Measurements from ENCODE around the gene STXBP3.
"Not testable (repeated sequence)": the region's sequence is repeated elsewhere in the genome, so short reads cannot be mapped to it uniquely, and the experiment has no call there.

Gene STXBP3, protein sequence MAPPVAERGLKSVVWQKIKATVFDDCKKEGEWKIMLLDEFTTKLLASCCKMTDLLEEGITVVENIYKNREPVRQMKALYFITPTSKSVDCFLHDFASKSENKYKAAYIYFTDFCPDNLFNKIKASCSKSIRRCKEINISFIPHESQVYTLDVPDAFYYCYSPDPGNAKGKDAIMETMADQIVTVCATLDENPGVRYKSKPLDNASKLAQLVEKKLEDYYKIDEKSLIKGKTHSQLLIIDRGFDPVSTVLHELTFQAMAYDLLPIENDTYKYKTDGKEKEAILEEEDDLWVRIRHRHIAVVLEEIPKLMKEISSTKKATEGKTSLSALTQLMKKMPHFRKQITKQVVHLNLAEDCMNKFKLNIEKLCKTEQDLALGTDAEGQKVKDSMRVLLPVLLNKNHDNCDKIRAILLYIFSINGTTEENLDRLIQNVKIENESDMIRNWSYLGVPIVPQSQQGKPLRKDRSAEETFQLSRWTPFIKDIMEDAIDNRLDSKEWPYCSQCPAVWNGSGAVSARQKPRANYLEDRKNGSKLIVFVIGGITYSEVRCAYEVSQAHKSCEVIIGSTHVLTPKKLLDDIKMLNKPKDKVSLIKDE

DNA sequence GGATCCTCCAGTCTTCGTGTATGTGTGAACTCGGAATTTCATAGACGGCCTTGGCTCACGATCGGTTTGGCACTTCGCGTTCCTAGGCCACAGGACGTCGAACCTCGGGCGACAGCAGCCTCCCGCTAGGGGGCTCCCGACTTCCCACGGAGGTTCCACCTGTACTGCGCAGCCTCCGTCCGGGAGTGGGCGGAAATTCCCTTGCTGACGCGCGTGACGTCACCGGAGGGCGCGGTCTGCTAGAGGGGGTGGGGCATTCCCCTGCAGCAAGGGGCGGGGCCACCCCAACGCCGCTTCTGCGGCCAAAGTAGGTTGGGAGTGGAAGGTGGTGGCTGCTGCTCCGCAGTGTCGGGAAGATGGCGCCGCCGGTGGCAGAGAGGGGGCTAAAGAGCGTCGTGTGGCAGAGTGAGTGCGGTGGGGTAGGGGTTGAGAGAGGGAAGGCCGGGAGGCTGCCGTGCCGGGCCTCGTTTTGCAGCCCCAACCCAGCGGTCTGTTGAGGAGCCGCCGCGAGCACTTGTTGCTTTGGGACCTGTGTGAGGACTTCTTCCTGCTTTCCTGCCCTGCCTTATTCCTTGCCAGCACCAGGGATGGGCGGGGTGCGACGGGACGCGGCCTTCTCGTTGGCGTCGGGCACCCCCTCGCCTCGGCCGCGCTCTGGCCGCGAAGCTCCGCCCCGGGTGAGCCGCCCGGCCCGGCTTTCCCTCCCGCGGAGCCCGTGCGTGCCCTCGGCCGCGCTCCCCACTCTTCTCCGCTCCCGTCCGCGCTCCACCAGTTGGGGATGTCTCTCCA lies at the start of gene STXBP3:
Gene STXBP3 (plus strand): TSS at position 293 of the 789 bp plus-strand sequence. CDS start 64 bp downstream, at position 357.
- ChIA-PET POLR2A (no interaction called here), CTCF (interaction anchor here (0.6 to 2.5 kb wide), 4 partner anchors 8 to 49 kb away, joined by 3 to 12 read pairs (median 4); no protein-coding TSS in a partner anchor)
- TF ChIP-seq, protein P1, sequence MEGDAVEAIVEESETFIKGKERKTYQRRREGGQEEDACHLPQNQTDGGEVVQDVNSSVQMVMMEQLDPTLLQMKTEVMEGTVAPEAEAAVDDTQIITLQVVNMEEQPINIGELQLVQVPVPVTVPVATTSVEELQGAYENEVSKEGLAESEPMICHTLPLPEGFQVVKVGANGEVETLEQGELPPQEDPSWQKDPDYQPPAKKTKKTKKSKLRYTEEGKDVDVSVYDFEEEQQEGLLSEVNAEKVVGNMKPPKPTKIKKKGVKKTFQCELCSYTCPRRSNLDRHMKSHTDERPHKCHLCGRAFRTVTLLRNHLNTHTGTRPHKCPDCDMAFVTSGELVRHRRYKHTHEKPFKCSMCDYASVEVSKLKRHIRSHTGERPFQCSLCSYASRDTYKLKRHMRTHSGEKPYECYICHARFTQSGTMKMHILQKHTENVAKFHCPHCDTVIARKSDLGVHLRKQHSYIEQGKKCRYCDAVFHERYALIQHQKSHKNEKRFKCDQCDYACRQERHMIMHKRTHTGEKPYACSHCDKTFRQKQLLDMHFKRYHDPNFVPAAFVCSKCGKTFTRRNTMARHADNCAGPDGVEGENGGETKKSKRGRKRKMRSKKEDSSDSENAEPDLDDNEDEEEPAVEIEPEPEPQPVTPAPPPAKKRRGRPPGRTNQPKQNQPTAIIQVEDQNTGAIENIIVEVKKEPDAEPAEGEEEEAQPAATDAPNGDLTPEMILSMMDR (IDR thresholded peaks at IDR 0.05; ENCODE audit: control extremely low read depth, extremely low read depth, low read depth, missing control alignments) = peak; percentile 98
- peak; percentile 98 for DNase-seq (ENCODE audit: extremely low spot score)

DNA sequence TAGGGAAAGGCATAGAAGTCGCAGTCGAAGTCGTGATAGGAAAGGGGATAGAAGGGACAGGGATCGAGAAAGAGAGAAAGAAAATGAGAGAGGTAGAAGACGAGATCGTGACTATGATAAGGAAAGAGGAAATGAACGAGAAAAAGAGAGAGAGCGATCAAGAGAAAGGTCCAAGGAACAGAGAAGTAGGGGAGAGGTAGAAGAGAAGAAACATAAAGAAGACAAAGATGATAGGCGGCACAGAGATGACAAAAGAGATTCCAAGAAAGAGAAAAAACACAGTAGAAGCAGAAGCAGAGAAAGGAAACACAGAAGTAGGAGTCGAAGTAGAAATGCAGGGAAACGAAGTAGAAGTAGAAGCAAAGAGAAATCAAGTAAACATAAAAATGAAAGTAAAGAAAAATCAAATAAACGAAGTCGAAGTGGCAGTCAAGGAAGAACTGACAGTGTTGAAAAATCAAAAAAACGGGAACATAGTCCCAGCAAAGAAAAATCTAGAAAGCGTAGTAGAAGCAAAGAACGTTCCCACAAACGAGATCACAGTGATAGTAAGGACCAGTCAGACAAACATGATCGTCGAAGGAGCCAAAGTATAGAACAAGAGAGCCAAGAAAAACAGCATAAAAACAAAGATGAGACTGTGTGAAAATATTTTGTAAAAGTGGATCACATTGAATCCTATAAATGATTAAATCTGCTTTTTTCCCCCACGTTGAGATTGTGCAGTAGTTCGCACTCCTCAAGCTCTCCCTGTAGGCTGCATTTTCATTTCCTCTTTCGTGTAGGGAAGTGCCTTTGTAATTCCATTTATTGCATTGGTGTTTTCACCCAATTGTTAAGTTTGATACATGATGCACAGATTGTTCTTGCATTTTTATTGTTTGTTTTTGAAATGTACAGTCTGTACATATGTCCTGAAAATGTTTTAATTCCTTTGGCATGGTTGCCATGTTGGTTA lies 46.8 kb upstream of the STXBP3 start:
- TF ChIP-seq, protein P1 (IDR thresholded peaks at IDR 0.05; ENCODE audit: control extremely low read depth, extremely low read depth, low read depth, missing control alignments) = no peak
- CTCF ChIA-PET = no interaction called here
- POLR2A ChIA-PET = no interaction called here
- DNase-seq (ENCODE audit: extremely low spot score) = no peak

DNA sequence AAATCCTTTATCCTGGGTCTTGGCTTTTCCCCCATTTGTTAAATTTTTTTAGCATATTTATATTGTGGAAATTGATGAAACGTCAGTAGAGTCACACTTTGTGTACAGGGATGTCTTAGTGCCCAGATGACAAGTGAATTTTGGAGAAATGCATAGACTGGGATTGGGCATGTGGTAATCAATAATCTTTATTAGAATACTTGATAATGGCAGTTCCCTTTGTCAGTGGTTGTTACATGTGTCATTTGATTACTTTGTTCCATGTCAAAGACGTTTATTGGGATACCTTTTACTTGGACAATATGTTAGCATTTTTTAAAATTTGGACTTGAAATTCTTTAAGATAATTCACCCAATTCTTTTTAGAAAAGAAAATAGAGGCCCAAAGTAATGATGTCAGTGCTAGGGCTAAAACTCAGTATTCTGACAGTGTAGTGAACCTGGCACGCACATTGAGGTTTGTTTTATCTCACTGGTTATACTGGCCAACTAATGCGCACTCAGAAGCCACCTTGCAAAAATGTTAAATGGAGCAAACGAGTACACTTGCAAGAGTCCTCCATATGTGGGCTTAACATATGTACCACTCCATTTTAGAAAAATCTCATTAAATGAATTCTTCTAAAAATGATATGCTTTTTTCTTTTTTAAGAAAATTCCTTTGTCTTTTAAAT lies 45.2 kb upstream of the STXBP3 start:
- POLR2A ChIA-PET = interaction anchor here (1.8 kb wide), 1 partner anchor 9 kb away, joined by 10 read pairs; the partner anchor contains the start of gene PRPF38B
- no peak for DNase-seq (ENCODE audit: extremely low spot score)
- CTCF ChIA-PET = no interaction called here
- TF ChIP-seq, protein P1 (IDR thresholded peaks at IDR 0.05; ENCODE audit: control extremely low read depth, extremely low read depth, low read depth, missing control alignments) = no peak

DNA sequence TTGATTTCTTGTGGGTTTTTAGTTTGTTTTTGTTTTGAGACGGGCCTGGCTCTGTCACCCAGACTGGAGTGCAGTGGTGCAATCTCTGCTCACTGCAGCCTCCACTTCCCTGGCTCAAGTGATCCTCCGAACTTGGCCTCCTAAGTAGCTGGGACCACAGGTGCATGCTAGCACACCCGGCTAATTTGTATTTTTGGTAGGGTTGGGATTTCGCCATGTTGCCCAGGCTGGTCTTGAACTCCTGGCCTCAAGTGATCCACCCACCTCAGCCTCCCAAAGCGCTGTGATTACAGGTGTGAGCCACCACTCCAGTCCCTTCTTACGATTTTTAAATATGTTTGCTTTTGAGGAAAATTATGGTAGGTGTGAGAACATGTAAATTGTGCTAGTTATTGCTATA lies 44.4 kb upstream of the STXBP3 start:
- CTCF ChIA-PET; DNase-seq (ENCODE audit: extremely low spot score): not testable (repeated sequence)
- POLR2A ChIA-PET = interaction anchor here (1.8 kb wide), 1 partner anchor 9 kb away, joined by 10 read pairs; the partner anchor contains the start of gene PRPF38B

DNA sequence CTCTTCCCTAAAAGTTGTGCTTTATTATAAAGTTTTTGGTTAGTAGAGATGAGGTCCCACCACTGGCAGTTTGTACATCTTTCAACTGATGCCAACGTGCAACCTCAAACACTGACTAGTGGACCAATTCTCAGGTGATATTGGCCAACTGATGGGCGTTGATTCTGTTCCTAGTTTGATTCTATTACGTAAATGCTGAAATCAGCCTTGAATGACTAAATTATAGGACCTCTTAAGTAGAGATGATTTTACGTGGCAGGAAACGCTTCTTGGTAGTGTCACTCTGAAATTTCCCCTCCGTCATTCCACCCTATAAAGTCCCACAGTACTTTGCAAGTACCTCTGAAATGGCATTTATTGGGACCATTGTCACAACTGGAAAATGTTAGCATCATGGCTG lies 42.5 kb upstream of the STXBP3 start:
- POLR2A ChIA-PET = no interaction called here
- TF ChIP-seq, protein P1 (IDR thresholded peaks at IDR 0.05; ENCODE audit: control extremely low read depth, extremely low read depth, low read depth, missing control alignments) = no peak
- CTCF ChIA-PET = interaction anchor here (2.2 kb wide), 1 partner anchor 12 kb away, joined by 7 read pairs; the partner anchor contains the start of gene PRPF38B
- DNase-seq (ENCODE audit: extremely low spot score) = no peak

DNA sequence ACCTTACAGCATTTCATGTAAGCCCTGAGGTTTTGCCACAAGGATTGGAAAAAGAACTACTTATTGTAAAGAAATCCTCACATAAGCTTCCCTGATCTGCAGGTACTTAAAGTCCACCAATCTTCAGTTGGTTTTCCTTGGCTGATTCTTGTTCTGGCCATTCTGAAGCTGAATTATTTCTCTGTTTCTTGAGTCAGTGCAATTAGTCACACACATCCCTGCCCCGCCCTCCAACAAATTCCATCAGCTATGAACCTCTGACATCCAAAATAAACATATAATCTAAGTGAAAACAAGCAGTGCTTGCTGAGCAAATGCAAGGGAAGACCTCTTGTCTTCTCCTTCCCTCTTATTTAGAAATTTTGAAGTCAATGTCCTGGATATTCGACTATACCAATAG lies 42.0 kb upstream of the STXBP3 start:
- TF ChIP-seq, protein P1 (IDR thresholded peaks at IDR 0.05; ENCODE audit: control extremely low read depth, extremely low read depth, low read depth, missing control alignments) = no peak
- DNase-seq (ENCODE audit: extremely low spot score) = no peak
- CTCF ChIA-PET = interaction anchor here (1.3 to 2.2 kb wide), 2 partner anchors 12 to 144 kb away, joined by 3 to 7 read pairs; partner anchors contain the start of genes EEIG2 and PRPF38B
- POLR2A ChIA-PET = interaction anchor here (1.5 kb wide), 1 partner anchor 13 kb away, joined by 4 read pairs; no protein-coding TSS in a partner anchor

Measured in GM10248 (cell line).